ENCODE results near the gene HS6ST3. TPM values are rescaled to one million over a fixed set of nuclear protein-coding genes. Genes with fewer than 3 reads are reported as not detected.

Gene HS6ST3
- total RNA-seq, 1 donor = not detected

GRCh38 chr13:96198038-96198437 is 108.1 kb downstream of the HS6ST3 start:
- DNase-seq (ENCODE audit: low read depth in 2 of 3, low spot score in 2 of 3) = no peak

- no peak for DNase-seq (ENCODE audit: low read depth in 2 of 3, low spot score in 2 of 3)
Measured at GRCh38 chr13:96199315-96199714, 109.4 kb downstream of the HS6ST3 start.

GRCh38 chr13:96200810-96201209 is 110.9 kb downstream of the HS6ST3 start:
- DNase-seq (ENCODE audit: low read depth in 2 of 3, low spot score in 2 of 3) = no peak

DNA sequence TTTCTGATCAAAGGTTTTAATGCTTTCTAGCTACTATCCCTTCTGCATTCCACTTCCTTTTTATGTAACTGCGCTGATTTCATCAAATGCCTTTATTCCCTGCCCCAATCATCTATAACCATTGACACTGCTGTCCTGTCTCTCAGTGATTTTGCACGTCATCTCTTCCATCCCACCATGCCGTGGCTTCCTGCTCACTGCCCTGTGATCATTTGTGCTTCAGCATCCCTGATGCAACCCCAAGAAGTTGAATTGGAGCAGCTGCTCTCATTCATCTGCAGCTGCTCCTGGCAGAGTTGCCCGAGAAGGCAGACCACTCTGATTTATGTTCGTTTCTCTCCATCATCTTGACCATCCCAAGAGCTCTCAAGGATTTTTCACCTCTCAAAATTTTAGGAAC is 112.4 kb downstream of the HS6ST3 start:
- no peak for DNase-seq (ENCODE audit: low read depth in 2 of 3, low spot score in 2 of 3)

GRCh38 chr13:96203471-96203870 is 113.6 kb downstream of the HS6ST3 start:
- DNase-seq (ENCODE audit: low read depth in 2 of 3, low spot score in 2 of 3) = no peak

- no peak for DNase-seq (ENCODE audit: low read depth in 2 of 3, low spot score in 2 of 3)
Measured at GRCh38 chr13:96214824-96215445, 125.0 kb downstream of the HS6ST3 start.

- no peak for DNase-seq (ENCODE audit: low read depth in 2 of 3, low spot score in 2 of 3)
Measured at GRCh38 chr13:96216543-96216942, 126.6 kb downstream of the HS6ST3 start.

DNA sequence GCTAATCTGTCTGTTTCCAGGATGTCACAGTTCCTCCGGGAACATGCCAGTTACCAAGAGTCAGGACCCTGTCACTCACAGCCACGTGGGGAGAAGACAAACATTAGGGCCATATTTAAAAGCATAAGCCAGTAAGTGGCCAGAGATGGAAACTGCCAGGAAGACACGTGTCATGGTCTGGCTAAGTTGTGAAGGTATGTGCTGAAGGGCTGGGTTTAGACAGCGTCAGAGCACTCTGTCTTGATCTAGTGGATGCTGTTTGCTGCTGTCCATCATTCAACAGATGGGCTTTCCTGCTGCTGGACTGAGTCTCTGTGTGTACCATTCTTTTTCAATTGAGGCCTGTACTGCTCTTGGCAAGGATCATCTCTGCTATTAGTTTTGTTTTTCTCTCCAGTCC is 128.6 kb downstream of the HS6ST3 start:
- DNase-seq (ENCODE audit: low read depth in 2 of 3, low spot score in 2 of 3) = no peak

- no peak for DNase-seq (ENCODE audit: low read depth in 2 of 3, low spot score in 2 of 3)
Measured at GRCh38 chr13:96221471-96221870, 131.6 kb downstream of the HS6ST3 start.

GRCh38 chr13:96223231-96223630 is 133.3 kb downstream of the HS6ST3 start:
- DNase-seq (ENCODE audit: low read depth in 2 of 3, low spot score in 2 of 3) = no peak

GRCh38 chr13:96229356-96229755 is 139.4 kb downstream of the HS6ST3 start:
- peak in 2 of 3 donors; percentile 9 to 22 for DNase-seq (ENCODE audit: low read depth in 2 of 3, low spot score in 2 of 3)

GRCh38 chr13:96238241-96238640 is 148.3 kb downstream of the HS6ST3 start:
- no peak for DNase-seq (ENCODE audit: low read depth in 2 of 3, low spot score in 2 of 3)

- no peak for DNase-seq (ENCODE audit: low read depth in 2 of 3, low spot score in 2 of 3)
Measured at GRCh38 chr13:96238861-96239260, 149.0 kb downstream of the HS6ST3 start.

GRCh38 chr13:96243376-96243775 is 153.5 kb downstream of the HS6ST3 start:
- no peak for DNase-seq (ENCODE audit: low read depth in 2 of 3, low spot score in 2 of 3)

DNA sequence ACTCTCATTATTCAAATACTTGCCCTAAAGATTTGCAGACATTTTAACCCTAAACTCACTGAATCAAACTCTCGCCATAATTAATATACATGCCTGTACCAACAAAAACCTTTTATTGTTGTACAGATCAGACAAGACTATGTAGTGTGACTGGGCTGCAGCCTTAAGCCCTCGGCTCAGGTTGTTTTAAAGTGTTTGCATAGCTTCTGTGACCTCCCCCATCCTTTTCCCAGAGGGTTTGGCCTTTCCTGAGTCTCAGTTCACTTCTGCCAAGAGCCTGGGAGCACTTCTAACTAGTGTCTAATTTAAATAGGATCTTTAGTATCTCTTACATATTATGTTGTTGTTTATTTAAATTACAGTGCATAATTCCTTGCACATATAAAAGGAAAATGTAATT is 158.2 kb downstream of the HS6ST3 start:
- DNase-seq (ENCODE audit: low read depth in 2 of 3, low spot score in 2 of 3) = no peak

DNA sequence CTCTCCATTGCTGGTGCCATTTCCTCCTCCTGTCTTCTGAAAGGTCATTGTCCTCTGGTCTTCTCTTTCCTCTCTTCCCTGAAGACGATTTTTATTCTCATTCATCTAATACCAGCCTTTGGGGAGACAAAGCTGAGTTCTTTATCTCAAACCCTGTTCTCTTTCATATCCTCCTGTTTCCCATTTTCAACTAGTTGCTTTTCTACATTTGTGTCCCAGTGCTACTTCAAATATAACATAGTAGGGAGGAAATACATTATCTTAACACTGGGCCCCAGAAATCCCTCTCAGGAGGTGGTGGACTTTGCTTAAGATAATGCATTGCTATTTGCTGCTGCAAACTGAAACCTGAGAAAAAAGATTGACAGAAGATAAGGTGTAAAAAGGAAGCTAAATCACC is 159.1 kb downstream of the HS6ST3 start:
- DNase-seq (ENCODE audit: low read depth in 2 of 3, low spot score in 2 of 3) = no peak

DNA sequence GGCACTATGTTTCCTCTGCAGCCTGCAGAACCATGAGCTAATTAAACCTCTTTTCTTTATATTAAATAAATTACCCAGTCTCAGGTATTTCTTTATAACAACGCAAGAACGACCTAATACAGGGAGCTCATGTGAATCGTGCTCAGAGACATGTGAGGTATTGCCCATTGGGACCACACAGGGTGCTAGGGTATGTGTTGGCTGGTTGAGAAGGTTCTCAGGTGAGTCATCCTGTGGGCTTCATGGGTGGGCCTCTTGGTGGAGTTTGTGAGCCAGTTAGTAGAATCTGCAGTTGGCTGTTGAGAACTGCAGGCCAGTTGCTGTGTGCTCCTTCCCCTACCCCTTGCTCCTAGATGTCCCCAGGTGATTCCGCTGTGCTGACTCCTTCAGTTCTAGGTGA is 163.0 kb downstream of the HS6ST3 start:
- no peak for DNase-seq (ENCODE audit: low read depth in 2 of 3, low spot score in 2 of 3)

DNA sequence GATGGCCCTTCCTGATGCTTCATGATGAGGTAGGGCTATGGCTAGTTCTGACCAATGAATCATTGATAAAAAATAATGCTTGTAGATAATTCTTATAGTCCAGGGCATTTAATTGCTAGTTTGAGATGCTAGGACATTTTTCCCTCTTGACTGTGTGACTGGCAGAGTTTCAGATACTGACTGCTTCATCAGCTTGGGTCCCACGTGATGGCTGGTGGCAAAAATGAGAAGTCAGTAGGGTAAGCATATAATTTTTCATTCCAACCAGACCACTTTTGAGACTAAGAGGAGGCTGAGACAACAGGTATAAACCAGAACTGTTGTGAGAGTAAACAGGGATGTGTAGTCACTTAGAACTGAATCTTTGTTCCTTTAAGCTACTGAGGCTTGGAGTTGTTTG is 183.3 kb downstream of the HS6ST3 start:
- DNase-seq (ENCODE audit: low read depth in 2 of 3, low spot score in 2 of 3) = no peak

GRCh38 chr13:96274046-96274445 is 184.1 kb downstream of the HS6ST3 start:
- DNase-seq (ENCODE audit: low read depth in 2 of 3, low spot score in 2 of 3) = no peak

DNA sequence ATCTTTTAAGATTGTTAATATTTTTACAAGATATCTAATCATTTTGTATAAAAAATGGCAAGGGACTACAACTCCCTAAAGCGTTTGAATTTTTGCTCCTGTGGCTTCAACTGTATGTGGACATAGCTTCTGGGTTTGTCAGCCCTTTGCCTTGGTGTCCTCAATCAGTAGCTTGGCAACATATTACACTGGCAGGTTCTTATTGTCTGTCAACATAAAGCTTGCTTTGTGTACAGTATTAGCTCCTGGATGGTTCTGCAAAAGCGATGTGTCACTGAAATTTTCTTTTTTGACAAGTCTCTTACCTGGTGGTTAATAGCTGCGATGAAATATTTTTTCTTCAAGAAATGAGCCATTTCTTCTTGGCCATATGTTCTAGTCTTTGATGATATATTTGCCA is 190.0 kb downstream of the HS6ST3 start:
- DNase-seq (ENCODE audit: low read depth in 2 of 3, low spot score in 2 of 3) = no peak

DNA sequence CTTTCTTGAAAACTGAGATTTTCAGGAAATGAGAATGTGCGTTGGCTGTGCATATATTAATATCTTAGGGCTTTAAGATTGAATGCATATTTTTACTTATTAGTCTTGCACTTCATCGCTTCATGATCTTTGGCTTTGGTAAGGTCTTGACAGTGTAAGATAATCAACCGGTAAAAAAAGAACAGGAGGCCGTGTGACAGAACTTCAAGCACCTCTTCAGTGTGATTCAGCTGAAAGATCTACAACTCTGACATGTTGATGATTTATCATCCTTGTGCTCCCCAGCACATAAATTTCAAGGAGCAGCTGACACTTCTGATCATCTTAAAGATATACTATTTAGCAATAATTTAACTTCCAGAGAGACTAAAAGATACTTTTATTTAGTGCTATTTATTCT is 195.1 kb downstream of the HS6ST3 start:
- no peak for DNase-seq (ENCODE audit: low read depth in 2 of 3, low spot score in 2 of 3)

- no peak for DNase-seq (ENCODE audit: low read depth in 2 of 3, low spot score in 2 of 3)
Measured at GRCh38 chr13:96285729-96286128, 195.8 kb downstream of the HS6ST3 start.

Data from hematopoietic multipotent progenitor cell (in vitro differentiated cells).